IMR-90 (cell line): ENCODE measurements around the gene SFT2D3.

Experiments
- BHLHE40 ChIP-seq: fragments of 150-350 bp; IDR thresholded peaks from 2 replicates; pipeline ENCODE4 v1.6.1; 2016; ENCODE audit warnings: mild to moderate bottlenecking, low read depth, low read length
- MAFK ChIP-seq: IDR thresholded peaks from 2 replicates; pipeline ENCODE4 v1.6.1; 2012; ENCODE audit warnings: low read depth, low read length, improper control_type of control experiment
- MXI1 ChIP-seq: IDR thresholded peaks from 2 replicates; pipeline ENCODE4 v1.6.1; 2012; ENCODE audit warnings: low read depth, mild to moderate bottlenecking, low read length, moderate library complexity, borderline replicate concordance
- POLR2A ChIP-seq: IDR thresholded peaks from 2 replicates; pipeline ENCODE4 v1.6.1; 2012; ENCODE audit warnings: mild to moderate bottlenecking, low read depth, low read length
- RAD21 ChIP-seq: IDR thresholded peaks from 2 replicates; pipeline ENCODE4 v1.6.1; 2012; ENCODE audit warnings: low read length, improper control_type of control experiment
- RFX5 ChIP-seq: IDR thresholded peaks from 2 replicates; pipeline ENCODE4 v1.8.0; 2012; ENCODE audit warnings: low read depth, mild to moderate bottlenecking, low read length, moderate library complexity
- USF2 ChIP-seq: fragments of 150-350 bp; IDR thresholded peaks from 2 replicates; pipeline ENCODE4 v1.6.1; 2017; ENCODE audit warnings: mild to moderate bottlenecking, antibody characterized with exemption, low read length, low read depth
- TF ChIP-seq, protein P1 (sequence below): conservative IDR thresholded peaks from 2 replicates; pipeline ENCODE4 v1.5.1; 2012; ENCODE audit warnings: mild to moderate bottlenecking, low read depth, low read length, improper control_type of control experiment

GRCh38 chr2:127690696-127691095, 10.6 kb upstream of the SFT2D3 start:
- TF ChIP-seq, protein P1, sequence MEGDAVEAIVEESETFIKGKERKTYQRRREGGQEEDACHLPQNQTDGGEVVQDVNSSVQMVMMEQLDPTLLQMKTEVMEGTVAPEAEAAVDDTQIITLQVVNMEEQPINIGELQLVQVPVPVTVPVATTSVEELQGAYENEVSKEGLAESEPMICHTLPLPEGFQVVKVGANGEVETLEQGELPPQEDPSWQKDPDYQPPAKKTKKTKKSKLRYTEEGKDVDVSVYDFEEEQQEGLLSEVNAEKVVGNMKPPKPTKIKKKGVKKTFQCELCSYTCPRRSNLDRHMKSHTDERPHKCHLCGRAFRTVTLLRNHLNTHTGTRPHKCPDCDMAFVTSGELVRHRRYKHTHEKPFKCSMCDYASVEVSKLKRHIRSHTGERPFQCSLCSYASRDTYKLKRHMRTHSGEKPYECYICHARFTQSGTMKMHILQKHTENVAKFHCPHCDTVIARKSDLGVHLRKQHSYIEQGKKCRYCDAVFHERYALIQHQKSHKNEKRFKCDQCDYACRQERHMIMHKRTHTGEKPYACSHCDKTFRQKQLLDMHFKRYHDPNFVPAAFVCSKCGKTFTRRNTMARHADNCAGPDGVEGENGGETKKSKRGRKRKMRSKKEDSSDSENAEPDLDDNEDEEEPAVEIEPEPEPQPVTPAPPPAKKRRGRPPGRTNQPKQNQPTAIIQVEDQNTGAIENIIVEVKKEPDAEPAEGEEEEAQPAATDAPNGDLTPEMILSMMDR = no peak
- TF ChIP-seq USF2 (no peak), RFX5 (no peak), MXI1 (no peak), MAFK (no peak), BHLHE40 (no peak), POLR2A (no peak), RAD21 (no peak)
